ENCODE measurements around the gene BACE1-AS.

DNA sequence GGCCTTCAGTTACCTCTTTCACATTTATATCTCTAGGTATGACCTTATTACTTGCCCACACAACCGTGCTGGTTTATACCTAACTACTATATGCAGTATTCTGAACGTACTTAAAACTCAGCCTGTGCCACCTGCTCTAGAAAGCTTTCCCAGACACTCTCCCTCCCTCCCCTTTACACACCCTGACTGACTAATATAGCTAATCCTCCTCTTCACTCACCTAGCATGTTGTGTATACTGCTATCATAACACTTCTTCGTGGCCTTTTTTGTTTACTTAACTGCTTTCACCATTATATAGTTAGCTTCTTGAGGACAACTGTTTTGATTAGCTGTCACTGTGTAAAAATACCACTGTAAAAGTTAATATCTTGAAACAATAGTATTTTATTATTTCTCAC is 35.2 kb upstream of the BACE1-AS start:
- TF ChIP-seq SMC3 (IDR thresholded peaks at IDR 0.05) (no peak), POLR2A (IDR thresholded peaks at IDR 0.05; ENCODE audit: low read length) (no peak), RFX5 (IDR thresholded peaks at IDR 0.05) (no peak), ESRRA (IDR thresholded peaks at IDR 0.05; ENCODE audit: borderline replicate concordance, low read length) (no peak), JUN (IDR thresholded peaks at IDR 0.05) (no peak), CBX8 (IDR thresholded peaks at IDR 0.05) (no peak), NR3C1 (IDR thresholded peaks at IDR 0.05) (no peak), ZC3H11A (IDR thresholded peaks at IDR 0.05) (no peak)
- TF ChIP-seq, protein P1, sequence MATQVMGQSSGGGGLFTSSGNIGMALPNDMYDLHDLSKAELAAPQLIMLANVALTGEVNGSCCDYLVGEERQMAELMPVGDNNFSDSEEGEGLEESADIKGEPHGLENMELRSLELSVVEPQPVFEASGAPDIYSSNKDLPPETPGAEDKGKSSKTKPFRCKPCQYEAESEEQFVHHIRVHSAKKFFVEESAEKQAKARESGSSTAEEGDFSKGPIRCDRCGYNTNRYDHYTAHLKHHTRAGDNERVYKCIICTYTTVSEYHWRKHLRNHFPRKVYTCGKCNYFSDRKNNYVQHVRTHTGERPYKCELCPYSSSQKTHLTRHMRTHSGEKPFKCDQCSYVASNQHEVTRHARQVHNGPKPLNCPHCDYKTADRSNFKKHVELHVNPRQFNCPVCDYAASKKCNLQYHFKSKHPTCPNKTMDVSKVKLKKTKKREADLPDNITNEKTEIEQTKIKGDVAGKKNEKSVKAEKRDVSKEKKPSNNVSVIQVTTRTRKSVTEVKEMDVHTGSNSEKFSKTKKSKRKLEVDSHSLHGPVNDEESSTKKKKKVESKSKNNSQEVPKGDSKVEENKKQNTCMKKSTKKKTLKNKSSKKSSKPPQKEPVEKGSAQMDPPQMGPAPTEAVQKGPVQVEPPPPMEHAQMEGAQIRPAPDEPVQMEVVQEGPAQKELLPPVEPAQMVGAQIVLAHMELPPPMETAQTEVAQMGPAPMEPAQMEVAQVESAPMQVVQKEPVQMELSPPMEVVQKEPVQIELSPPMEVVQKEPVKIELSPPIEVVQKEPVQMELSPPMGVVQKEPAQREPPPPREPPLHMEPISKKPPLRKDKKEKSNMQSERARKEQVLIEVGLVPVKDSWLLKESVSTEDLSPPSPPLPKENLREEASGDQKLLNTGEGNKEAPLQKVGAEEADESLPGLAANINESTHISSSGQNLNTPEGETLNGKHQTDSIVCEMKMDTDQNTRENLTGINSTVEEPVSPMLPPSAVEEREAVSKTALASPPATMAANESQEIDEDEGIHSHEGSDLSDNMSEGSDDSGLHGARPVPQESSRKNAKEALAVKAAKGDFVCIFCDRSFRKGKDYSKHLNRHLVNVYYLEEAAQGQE (IDR thresholded peaks at IDR 0.05), result no peak
- TF ChIP-seq, protein P2, sequence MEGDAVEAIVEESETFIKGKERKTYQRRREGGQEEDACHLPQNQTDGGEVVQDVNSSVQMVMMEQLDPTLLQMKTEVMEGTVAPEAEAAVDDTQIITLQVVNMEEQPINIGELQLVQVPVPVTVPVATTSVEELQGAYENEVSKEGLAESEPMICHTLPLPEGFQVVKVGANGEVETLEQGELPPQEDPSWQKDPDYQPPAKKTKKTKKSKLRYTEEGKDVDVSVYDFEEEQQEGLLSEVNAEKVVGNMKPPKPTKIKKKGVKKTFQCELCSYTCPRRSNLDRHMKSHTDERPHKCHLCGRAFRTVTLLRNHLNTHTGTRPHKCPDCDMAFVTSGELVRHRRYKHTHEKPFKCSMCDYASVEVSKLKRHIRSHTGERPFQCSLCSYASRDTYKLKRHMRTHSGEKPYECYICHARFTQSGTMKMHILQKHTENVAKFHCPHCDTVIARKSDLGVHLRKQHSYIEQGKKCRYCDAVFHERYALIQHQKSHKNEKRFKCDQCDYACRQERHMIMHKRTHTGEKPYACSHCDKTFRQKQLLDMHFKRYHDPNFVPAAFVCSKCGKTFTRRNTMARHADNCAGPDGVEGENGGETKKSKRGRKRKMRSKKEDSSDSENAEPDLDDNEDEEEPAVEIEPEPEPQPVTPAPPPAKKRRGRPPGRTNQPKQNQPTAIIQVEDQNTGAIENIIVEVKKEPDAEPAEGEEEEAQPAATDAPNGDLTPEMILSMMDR (IDR thresholded peaks at IDR 0.05), result no peak
- TF ChIP-seq, protein P3, sequence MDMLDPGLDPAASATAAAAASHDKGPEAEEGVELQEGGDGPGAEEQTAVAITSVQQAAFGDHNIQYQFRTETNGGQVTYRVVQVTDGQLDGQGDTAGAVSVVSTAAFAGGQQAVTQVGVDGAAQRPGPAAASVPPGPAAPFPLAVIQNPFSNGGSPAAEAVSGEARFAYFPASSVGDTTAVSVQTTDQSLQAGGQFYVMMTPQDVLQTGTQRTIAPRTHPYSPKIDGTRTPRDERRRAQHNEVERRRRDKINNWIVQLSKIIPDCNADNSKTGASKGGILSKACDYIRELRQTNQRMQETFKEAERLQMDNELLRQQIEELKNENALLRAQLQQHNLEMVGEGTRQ (IDR thresholded peaks at IDR 0.05), result no peak

All from A549 (cell line).